Osteocyte (in vitro differentiated cells): ENCODE data around the gene XYLT2. TPM values are rescaled to one million over a fixed set of nuclear protein-coding genes. Genes with fewer than 3 reads are reported as not detected.

ENCODE experiments used
- DNase-seq: peaks from one replicate; pipeline ENCODE4 v3.0.0; 2021; ENCODE audit warnings: mixed read lengths; ENCODE audit not compliant: unreplicated experiment; ENCODE audit errors: extremely low spot score
- H3K27ac Mint-ChIP-seq: one replicate; pipeline ENCODE4 v1.8.0; 2021; ENCODE audit warnings: mild to moderate bottlenecking, mixed read lengths; ENCODE audit not compliant: unreplicated experiment
- H3K27me3 Mint-ChIP-seq: one replicate; pipeline ENCODE4 v1.8.0; 2021; ENCODE audit warnings: mixed read lengths; ENCODE audit not compliant: unreplicated experiment
- H3K36me3 Mint-ChIP-seq: one replicate; pipeline ENCODE4 v1.8.0; 2021; ENCODE audit warnings: mixed read lengths; ENCODE audit not compliant: unreplicated experiment
- H3K4me1 Mint-ChIP-seq: one replicate; pipeline ENCODE4 v1.8.0; 2021; ENCODE audit warnings: mixed read lengths; ENCODE audit not compliant: unreplicated experiment
- H3K4me3 Mint-ChIP-seq: one replicate; pipeline ENCODE4 v1.8.0; 2021; ENCODE audit warnings: mild to moderate bottlenecking, moderate library complexity, mixed read lengths; ENCODE audit not compliant: unreplicated experiment
- H3K9me3 Mint-ChIP-seq: one replicate; pipeline ENCODE4 v1.8.0; 2021; ENCODE audit warnings: mixed read lengths; ENCODE audit not compliant: unreplicated experiment
- total RNA-seq: library from RNA; stranded (reverse); gene quantifications from 2 replicates; pipeline ENCODE4 v1.2.1, GENCODE V29; 2021
- TF ChIP-seq, protein P1 (sequence below): fragments of 200-600 bp; sonication (generic); IDR thresholded peaks from 2 replicates; pipeline ENCODE4 v1.5.0; 2021; ENCODE audit warnings: antibody characterized with exemption, mild to moderate bottlenecking, moderate library complexity

XYLT2 gene
- total RNA-seq, 1 donor from 2014 or later: 32.0 TPM

DNA sequence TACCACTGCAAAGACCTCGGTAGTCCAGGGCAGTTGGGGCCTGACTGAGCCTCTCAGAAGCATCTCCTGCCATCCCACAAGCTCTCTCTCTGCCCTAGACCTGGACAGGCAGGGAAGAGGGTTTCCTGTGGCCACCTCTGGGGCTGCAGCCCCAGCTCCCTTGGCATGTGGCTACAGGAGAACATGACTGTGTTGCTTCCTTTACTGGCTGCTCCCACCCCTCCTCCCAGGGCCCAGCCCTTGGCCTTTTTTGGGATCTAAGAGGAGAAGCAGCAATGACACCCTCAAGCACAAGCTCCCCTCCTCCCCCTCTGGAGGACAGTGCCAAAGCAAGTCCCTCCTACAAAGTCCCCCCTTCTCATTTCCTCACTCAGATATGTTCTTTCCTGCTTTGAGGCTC, 21.5 kb downstream of the XYLT2 start:
- H3K9me3 Mint-ChIP-seq: no peaks in the 10 kb centered on the region
- H3K4me3 Mint-ChIP-seq: no peak overlapping the region
- peaks cover 20% of the 10 kb centered on the region for H3K4me1 Mint-ChIP-seq
- DNase-seq: no peak
- peaks cover 22% of the 10 kb centered on the region for H3K36me3 Mint-ChIP-seq
- H3K27ac Mint-ChIP-seq: no peak overlapping the region
- TF ChIP-seq, protein P1, sequence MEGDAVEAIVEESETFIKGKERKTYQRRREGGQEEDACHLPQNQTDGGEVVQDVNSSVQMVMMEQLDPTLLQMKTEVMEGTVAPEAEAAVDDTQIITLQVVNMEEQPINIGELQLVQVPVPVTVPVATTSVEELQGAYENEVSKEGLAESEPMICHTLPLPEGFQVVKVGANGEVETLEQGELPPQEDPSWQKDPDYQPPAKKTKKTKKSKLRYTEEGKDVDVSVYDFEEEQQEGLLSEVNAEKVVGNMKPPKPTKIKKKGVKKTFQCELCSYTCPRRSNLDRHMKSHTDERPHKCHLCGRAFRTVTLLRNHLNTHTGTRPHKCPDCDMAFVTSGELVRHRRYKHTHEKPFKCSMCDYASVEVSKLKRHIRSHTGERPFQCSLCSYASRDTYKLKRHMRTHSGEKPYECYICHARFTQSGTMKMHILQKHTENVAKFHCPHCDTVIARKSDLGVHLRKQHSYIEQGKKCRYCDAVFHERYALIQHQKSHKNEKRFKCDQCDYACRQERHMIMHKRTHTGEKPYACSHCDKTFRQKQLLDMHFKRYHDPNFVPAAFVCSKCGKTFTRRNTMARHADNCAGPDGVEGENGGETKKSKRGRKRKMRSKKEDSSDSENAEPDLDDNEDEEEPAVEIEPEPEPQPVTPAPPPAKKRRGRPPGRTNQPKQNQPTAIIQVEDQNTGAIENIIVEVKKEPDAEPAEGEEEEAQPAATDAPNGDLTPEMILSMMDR: no peak
- H3K27me3 Mint-ChIP-seq: no peaks in the 10 kb centered on the region

DNA sequence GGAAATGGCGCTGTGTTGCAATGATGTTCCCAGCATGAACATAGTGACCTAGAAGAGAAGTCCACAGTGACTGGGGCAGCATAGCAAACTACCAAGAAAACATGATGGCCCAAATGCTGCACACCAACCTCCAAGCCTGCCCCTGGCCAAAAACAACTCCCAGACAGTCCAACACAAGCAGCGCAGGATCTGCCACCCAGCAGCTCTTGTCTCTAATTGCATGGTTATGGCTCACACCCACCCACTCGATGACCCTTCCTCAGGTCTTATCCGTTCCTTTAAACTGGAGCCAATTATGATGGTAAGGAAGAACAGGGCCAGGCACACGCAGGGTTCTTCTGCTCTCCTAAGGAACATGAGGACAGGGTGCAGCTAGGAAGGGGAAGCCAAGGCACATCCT, 24.1 kb downstream of the XYLT2 start:
- Mint-ChIP-seq H3K4me3 (no peak overlapping the region), H3K36me3 (peaks cover 22% of the 10 kb centered on the region), H3K27me3 (no peaks in the 10 kb centered on the region), H3K4me1 (peaks cover 24% of the 10 kb centered on the region), H3K9me3 (no peaks in the 10 kb centered on the region), H3K27ac (no peak overlapping the region)
- TF ChIP-seq, protein P1: no peak
- DNase-seq: no peak

DNA sequence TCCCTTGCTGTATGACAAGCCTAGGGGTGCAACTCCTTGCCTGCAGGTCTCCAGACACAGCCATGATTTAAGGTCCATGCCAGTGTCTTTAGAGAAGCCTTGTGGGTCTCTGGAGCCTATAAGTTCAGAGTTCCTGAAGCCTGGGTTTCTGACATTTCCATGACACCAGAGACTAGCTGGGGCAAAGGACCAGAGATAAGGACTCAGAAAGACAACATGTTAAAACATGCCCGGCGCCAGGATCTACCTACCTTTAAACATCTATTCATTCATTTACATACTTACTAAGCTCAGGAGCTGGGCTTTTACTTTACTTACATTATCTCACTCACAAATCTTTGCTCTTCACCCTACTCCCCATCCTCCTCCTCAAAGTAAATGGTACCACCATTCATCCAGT, 25.6 kb downstream of the XYLT2 start:
- Mint-ChIP-seq H3K9me3 (no peaks in the 10 kb centered on the region), H3K27ac (peak overlapping the region; percentile 33), H3K27me3 (no peaks in the 10 kb centered on the region), H3K4me1 (peaks cover 24% of the 10 kb centered on the region), H3K4me3 (peak overlapping the region; percentile 99), H3K36me3 (peaks cover 22% of the 10 kb centered on the region)
- TF ChIP-seq, protein P1: no peak
- no peak for DNase-seq

DNA sequence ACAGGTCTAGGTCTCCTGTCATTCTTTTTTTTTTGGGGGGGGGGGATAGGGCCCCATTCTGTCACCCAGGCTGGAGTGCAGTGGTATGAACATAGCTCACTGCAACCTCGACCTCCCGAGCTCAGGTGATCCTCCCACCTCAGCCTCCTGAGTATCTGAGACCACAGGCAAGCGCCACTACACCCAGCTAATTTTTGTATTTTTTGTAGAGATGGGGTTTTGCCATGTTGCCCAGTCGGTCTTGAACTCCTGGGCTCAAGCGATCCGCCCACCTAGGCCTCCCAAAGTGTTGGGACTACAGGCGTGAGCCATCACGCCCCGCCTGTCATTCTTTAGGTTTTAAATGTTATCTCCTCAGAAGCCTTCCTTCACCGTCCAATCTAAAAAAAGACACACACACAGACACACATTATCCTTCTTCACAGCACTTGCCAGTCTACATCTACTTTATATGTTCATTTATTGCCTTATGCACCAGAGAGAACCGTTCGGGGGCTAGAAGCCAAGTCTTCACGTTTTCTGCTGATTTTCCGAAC, 26.4 kb downstream of the XYLT2 start:
- Mint-ChIP-seq H3K9me3 (no peaks in the 10 kb centered on the region), H3K4me3 (peak overlapping the region; percentile 99), H3K27me3 (no peaks in the 10 kb centered on the region), H3K4me1 (peaks cover 24% of the 10 kb centered on the region), H3K36me3 (peaks cover 22% of the 10 kb centered on the region), H3K27ac (peak overlapping the region; percentile 99)
- no peak for DNase-seq
- TF ChIP-seq, protein P1: no peak

DNA sequence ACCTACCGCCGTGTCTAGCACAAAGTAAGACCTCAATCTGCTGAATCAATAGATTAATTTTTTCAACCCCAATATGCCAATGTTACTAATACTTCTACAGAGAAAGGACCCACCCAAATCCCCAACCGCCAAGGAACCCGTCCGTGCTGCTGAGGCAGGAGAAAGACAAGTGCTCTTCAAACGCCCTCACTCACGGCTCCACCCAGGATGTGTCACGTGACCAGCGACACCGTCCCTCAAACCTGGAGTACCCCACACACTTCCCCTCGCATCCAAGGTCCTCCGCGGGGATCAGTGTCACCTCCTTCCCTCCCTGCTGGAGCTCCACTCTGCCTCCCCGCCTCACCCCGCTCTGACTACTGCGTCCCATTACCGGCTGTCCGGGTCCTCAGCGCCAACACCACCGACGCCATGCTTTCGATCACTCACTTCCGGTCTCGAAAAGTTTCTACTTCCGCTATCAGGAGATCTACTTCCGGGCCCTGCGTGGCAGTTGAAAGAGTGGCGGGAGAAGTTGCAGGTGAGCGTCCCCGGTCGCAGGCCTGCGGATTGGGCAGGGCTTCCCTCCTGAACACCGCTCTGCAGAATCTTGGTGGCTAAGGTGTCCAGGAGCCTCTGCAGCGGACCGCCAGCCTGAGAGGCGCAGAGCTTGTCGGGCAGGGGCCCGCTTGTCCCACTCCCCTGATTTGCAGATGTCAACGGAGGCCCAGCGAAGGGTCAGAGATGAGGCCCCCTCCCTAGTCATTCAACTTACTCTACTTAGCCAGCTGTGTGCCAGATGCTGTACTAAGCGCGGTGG, 27.0 kb downstream of the XYLT2 start, which contains the start of the genes EME1 and MRPL27:
Gene EME1 (plus strand): TSS at position 472 of the 799 bp plus-strand sequence. CDS start 1,980 bp downstream, outside the sequence.
Gene MRPL27 (minus strand): TSS at position 427 of the 799 bp plus-strand sequence. CDS start 14 bp downstream, at position 413.
- Mint-ChIP-seq H3K27me3 (no peaks in the 10 kb centered on the region), H3K4me1 (peaks cover 24% of the 10 kb centered on the region), H3K27ac (peak within 1 kb of the TSS; percentile 99), H3K4me3 (peak within 1 kb of the TSS; percentile 99), H3K36me3 (peaks cover 17% of the 10 kb centered on the region), H3K9me3 (no peaks in the 10 kb centered on the region)
- DNase-seq: peak; percentile 91
- TF ChIP-seq, protein P1: no peak
